ENCODE data around the gene IRF8.
"Not testable (repeated sequence)": the region's sequence is repeated elsewhere in the genome, so short reads cannot be mapped to it uniquely, and the experiment has no call there.

Gene IRF8

DNA sequence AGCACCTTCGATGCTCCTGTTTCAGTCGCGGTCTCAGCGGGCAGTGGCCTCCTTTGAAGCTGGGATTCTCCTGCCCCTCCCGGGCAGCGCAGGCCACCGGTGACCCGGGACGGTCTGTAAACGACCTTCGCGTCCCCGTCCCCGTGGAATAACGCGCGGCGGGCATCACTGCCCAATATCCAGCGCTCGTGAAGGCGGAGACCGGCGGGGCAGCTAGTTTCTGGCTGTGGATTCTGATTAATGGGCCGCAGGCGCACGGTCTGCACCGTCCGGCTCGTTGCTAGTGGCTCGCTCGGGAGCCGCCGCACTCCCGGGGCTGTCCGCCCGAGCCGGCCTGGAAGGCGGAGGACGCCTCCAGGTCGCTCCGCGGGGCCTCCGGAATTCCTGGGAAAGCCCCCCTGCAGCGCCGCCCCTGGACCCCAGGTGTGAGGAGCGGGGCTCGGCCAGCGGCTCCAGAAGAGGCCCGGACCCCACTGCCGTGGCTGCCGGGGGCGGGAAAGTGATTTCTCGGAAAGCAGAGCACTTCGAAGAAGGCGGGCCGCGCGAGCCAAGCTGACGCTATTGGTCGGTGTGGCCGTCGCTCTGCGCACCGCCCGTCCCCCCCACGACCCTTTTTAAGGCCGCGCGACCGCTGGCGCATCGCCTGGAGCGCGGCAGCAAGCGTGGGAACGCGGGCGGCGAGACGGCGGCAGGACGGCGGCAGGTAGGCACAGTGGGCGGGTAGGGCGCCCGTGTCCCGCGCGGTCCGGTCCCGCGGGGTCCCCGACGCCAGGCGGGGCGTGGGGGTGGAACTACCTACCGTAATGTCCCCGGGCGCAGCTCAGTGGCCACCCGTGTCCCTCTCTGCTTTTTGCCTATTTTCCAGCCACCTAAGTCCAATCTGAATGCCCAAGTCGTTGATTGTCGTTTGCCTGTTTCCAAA lies at the start of gene IRF8:
IRF8 (plus strand) TSS at position 642 of the 922 bp plus-strand sequence. CDS start 3,854 bp downstream, outside the sequence.
- DNase-seq, result peak; percentile 88
- Mint-ChIP-seq H3K4me1 (peaks cover 45 to 69% of the 10 kb centered on the region in 2 donors), H3K27ac (peak within 1 kb of the TSS; percentile 99), H3K27me3 (no peaks in the 10 kb centered on the region), H3K9me3 (no peaks in the 10 kb centered on the region), H3K36me3 (peaks cover 44 to 47% of the 10 kb centered on the region in 2 donors), H3K4me3 (peak within 1 kb of the TSS; percentile 88 to 99)
- peak; percentile 77 for ATAC-seq (replicated peaks)

- Mint-ChIP-seq H3K4me3 (no peak overlapping the region), H3K9me3 (no peaks in the 10 kb centered on the region)
- DNase-seq, result no peak
Measured at GRCh38 chr16:85849388-85849787, 49.6 kb upstream of the IRF8 start.

DNA sequence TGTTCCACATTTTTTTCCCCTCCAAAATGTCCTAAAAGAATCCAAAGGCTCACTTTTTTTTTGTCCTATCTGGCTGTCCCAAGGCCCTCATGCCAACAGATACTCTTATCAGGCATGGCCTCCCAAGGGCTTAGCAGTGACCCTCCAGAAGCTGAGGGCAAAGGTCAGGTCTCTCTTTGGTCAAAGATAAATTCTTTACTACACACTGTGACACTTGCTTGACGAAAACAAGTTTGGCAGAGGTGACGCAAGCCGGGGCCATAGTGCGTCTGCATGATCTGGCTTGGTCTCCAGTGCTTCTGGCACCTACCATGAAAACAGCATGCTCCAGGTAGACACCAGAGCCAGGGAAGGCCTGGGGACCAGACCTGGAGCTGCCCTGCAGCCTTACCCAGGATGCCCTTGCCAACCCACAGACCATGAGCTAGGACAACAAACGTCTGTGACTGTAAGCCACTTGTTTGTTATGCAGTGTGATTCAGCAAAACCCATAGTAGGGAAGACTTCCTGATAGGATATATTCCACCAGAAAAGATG lies 48.5 kb upstream of the IRF8 start:
- DNase-seq (no peak), ATAC-seq (replicated peaks) (no peak)
- no peaks in the 10 kb centered on the region for H3K36me3 Mint-ChIP-seq
- H3K4me1 Mint-ChIP-seq, result peaks cover 34 to 47% of the 10 kb centered on the region in 2 donors
- no peak overlapping the region for H3K4me3 Mint-ChIP-seq
- H3K27me3 Mint-ChIP-seq, result peaks cover 5 to 8% of the 10 kb centered on the region in 2 donors
- H3K9me3 Mint-ChIP-seq, result no peaks in the 10 kb centered on the region
- no peak overlapping the region for H3K27ac Mint-ChIP-seq

More at GRCh38 chr16:85849388-85849787, 49.6 kb upstream of the IRF8 start:
- H3K27me3 Mint-ChIP-seq, result peaks cover 5 to 17% of the 10 kb centered on the region in 2 donors
- no peak overlapping the region for H3K27ac Mint-ChIP-seq
- H3K36me3 Mint-ChIP-seq, result peaks cover 0 to 4% of the 10 kb centered on the region in 2 donors
- H3K4me1 Mint-ChIP-seq, result peaks cover 39 to 54% of the 10 kb centered on the region in 2 donors
- no peak for ATAC-seq (replicated peaks)

DNA sequence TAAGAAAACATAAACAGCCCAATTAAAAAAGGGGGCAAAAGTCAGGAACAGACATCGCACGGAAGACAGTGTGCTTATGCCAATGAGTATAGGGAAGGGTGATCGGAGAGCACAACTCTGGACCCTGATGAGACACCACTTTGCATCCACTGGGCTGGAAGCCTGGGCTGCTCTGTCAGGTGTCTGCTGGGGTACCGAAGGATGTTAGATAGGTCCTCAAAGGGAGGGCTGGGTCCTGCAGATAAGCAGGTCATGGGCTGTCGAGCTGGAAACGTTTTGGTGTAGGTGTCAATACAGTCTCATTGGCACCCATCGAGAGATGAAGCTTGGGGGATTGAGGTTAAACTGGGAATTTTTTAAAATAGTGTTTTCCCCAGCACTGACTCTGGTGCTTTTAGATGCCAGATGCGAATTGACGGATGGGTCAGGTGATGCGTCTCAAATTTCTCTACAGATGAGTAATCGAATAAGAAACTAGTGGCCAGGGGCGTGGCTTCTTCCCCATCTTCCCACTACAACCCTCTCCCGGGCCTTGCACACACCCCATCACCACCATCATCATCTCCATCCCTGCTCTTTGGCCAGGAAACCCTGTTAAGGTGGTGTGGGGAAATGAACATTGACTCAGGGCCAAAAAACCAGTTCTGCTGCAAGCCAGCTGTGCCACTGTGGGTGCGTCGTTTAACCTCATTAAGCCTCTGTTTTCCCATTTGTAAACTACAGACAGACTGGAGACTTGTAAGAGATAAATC lies 47.8 kb upstream of the IRF8 start:
- H3K27me3 Mint-ChIP-seq, result peaks cover 5 to 8% of the 10 kb centered on the region in 2 donors
- no peak overlapping the region for H3K27ac Mint-ChIP-seq

GRCh38 chr16:85853547-85854545 lies 45.1 kb upstream of the IRF8 start:
- no peaks in the 10 kb centered on the region for H3K27me3 Mint-ChIP-seq
- no peak overlapping the region for H3K4me3 Mint-ChIP-seq
- H3K4me1 Mint-ChIP-seq, result peaks cover 44 to 58% of the 10 kb centered on the region in 2 donors
- ATAC-seq (replicated peaks), result peak; percentile 44 to 63
- H3K36me3 Mint-ChIP-seq, result no peaks in the 10 kb centered on the region
- no peaks in the 10 kb centered on the region for H3K9me3 Mint-ChIP-seq
- H3K27ac Mint-ChIP-seq, result no peak overlapping the region
- no peak for DNase-seq

More for the DNA sequence above, 47.8 kb upstream of the IRF8 start:
- Mint-ChIP-seq H3K36me3 (no peaks in the 10 kb centered on the region), H3K9me3 (no peaks in the 10 kb centered on the region), H3K4me3 (no peak overlapping the region), H3K4me1 (peaks cover 39 to 53% of the 10 kb centered on the region in 2 donors)
- ATAC-seq (replicated peaks) (peak in 1 of 2 donors; percentile 45), DNase-seq (no peak)

- H3K9me3 Mint-ChIP-seq, result no peaks in the 10 kb centered on the region
- H3K4me1 Mint-ChIP-seq, result peaks cover 53 to 69% of the 10 kb centered on the region in 2 donors
- DNase-seq (no peak), ATAC-seq (replicated peaks) (no peak)
- no peak overlapping the region for H3K27ac Mint-ChIP-seq
- no peaks in the 10 kb centered on the region for H3K36me3 Mint-ChIP-seq
- no peak overlapping the region for H3K4me3 Mint-ChIP-seq
- H3K27me3 Mint-ChIP-seq, result no peaks in the 10 kb centered on the region
Measured at GRCh38 chr16:85854935-85855334, 44.0 kb upstream of the IRF8 start.

- peaks cover 55 to 80% of the 10 kb centered on the region in 2 donors for H3K4me1 Mint-ChIP-seq
- no peak for ATAC-seq (replicated peaks)
- no peak overlapping the region for H3K27ac Mint-ChIP-seq
- no peak for DNase-seq
- H3K27me3 Mint-ChIP-seq, result no peaks in the 10 kb centered on the region
- H3K9me3 Mint-ChIP-seq, result no peaks in the 10 kb centered on the region
- peak overlapping the region in 1 of 2 donors; percentile 52 for H3K4me3 Mint-ChIP-seq
- H3K36me3 Mint-ChIP-seq, result no peaks in the 10 kb centered on the region
Measured at GRCh38 chr16:85856079-85856478, 42.9 kb upstream of the IRF8 start.

DNA sequence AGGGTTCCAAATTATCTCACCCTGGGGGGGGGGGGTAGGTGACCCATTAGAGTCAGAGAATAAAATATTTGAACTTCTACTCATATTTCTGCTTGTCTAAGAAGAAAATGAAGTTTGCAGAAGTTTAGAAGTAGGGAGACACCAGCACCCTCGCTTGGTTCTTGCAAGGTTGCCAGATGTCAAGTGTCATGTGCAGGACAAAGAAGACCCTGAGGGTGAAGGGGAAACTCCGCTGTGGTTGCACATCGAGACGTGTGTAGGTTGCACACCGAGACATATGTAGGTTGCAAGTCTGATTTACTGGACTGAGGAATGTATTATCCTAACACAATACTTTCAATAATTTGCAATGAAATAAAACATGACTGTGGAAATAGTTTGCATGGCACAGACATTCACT lies 42.4 kb upstream of the IRF8 start:
- no peaks in the 10 kb centered on the region for H3K9me3 Mint-ChIP-seq
- ATAC-seq (replicated peaks) (peak; percentile 49 to 74), DNase-seq (no peak)
- H3K27me3 Mint-ChIP-seq, result no peaks in the 10 kb centered on the region
- peaks cover 54 to 78% of the 10 kb centered on the region in 2 donors for H3K4me1 Mint-ChIP-seq
- no peak overlapping the region for H3K27ac Mint-ChIP-seq
- H3K4me3 Mint-ChIP-seq, result peak overlapping the region in 1 of 2 donors; percentile 52
- no peaks in the 10 kb centered on the region for H3K36me3 Mint-ChIP-seq

DNA sequence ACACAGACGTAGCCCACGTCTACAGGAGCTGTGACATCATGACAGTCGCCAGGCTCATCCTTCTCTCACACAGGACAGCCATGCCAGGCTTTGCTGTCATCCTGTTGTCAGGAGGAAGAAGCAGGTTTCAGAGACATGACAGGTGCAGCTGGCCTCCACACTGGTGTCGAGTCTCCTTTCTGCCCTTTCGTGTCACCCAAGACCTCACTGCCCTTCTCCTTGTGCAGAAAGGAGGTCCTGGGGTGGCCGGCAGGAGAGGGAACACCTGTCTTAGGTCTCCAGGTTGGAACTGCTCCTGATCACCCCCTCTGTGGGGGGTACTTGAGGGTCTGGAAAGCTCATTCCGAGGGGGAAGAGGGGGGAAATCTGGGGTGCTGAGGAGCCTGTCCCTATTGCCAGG lies 41.6 kb upstream of the IRF8 start:
- DNase-seq (no peak), ATAC-seq (replicated peaks) (no peak)
- no peak overlapping the region for H3K27ac Mint-ChIP-seq
- peak overlapping the region in 1 of 2 donors; percentile 18 for H3K4me3 Mint-ChIP-seq
- H3K36me3 Mint-ChIP-seq, result no peaks in the 10 kb centered on the region
- H3K27me3 Mint-ChIP-seq, result no peaks in the 10 kb centered on the region
- peaks cover 58 to 84% of the 10 kb centered on the region in 2 donors for H3K4me1 Mint-ChIP-seq
- H3K9me3 Mint-ChIP-seq, result no peaks in the 10 kb centered on the region

- not testable (repeated sequence) for ATAC-seq (replicated peaks); H3K27me3 Mint-ChIP-seq; DNase-seq; H3K36me3 Mint-ChIP-seq; H3K4me3 Mint-ChIP-seq; H3K9me3 Mint-ChIP-seq; H3K27ac Mint-ChIP-seq
- peaks cover 58 to 77% of the 10 kb centered on the region in 2 donors for H3K4me1 Mint-ChIP-seq
Measured at GRCh38 chr16:85858571-85858970, 40.4 kb upstream of the IRF8 start.

- DNase-seq (no peak), ATAC-seq (replicated peaks) (peak in 1 of 2 donors; percentile 26)
- no peaks in the 10 kb centered on the region for H3K36me3 Mint-ChIP-seq
- peak overlapping the region; percentile 15 for H3K27ac Mint-ChIP-seq
- H3K4me3 Mint-ChIP-seq, result no peak overlapping the region
- peaks cover 3 to 4% of the 10 kb centered on the region in 2 donors for H3K9me3 Mint-ChIP-seq
- H3K4me1 Mint-ChIP-seq, result peaks cover 53 to 71% of the 10 kb centered on the region in 2 donors
- no peaks in the 10 kb centered on the region for H3K27me3 Mint-ChIP-seq
Measured at GRCh38 chr16:85858984-85859817, 39.8 kb upstream of the IRF8 start.

DNA sequence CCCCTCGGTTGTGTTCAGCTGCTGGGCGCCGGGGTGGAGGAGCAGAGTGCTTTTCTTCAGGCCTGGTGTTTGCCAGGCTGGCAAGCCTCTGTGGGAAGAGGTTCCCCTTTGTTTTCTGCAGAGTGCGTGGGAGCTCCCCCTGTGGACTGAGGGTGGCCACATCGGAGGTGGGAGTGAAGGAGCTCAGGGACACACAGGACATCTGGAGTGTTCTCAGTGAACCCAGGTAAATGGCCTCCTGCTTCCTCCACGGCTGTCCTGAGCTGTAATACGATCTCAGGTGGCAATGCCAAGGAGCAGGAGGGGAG lies 39.2 kb upstream of the IRF8 start:
- no peak overlapping the region for H3K27ac Mint-ChIP-seq
- peak in 1 of 2 donors; percentile 8 for ATAC-seq (replicated peaks)
- peaks cover 51 to 66% of the 10 kb centered on the region in 2 donors for H3K4me1 Mint-ChIP-seq
- no peaks in the 10 kb centered on the region for H3K36me3 Mint-ChIP-seq
- H3K9me3 Mint-ChIP-seq, result peaks cover 3 to 4% of the 10 kb centered on the region in 2 donors
- no peaks in the 10 kb centered on the region for H3K27me3 Mint-ChIP-seq
- no peak for DNase-seq
- no peak overlapping the region for H3K4me3 Mint-ChIP-seq
